ENCODE data around the gene HES2. TPM values are rescaled to one million over a fixed set of nuclear protein-coding genes. Genes with fewer than 3 reads are reported as not detected.

The HES2 gene
- total and polyA plus RNA-seq, 9 of the 15 experiments (the other 6 are each of a cell fraction or from before 2014, with no cell fraction given): 0.05 to 0.18 (median 0.07) TPM; not detected in 4

DNA sequence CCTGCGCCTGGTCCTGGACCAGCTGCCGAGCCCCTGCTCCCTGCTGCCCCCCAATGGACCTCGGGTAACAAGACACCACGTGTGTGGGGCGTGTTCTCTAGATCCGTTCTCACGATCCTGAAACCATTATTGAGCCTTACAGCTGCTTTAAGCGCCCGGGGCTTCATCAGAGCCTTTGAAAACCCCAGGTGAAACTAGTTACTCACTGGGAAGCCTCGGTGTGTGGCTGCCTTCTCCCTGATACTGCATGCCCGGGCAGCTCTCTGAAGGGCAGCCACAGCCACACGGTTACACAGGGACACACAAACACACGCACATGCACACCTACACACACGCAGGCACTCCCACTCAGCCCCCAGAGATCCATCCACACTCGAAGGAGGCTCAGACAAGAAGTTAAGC lies 5.3 kb downstream of the HES2 start (continued):
- TF ChIP-seq, protein P1, sequence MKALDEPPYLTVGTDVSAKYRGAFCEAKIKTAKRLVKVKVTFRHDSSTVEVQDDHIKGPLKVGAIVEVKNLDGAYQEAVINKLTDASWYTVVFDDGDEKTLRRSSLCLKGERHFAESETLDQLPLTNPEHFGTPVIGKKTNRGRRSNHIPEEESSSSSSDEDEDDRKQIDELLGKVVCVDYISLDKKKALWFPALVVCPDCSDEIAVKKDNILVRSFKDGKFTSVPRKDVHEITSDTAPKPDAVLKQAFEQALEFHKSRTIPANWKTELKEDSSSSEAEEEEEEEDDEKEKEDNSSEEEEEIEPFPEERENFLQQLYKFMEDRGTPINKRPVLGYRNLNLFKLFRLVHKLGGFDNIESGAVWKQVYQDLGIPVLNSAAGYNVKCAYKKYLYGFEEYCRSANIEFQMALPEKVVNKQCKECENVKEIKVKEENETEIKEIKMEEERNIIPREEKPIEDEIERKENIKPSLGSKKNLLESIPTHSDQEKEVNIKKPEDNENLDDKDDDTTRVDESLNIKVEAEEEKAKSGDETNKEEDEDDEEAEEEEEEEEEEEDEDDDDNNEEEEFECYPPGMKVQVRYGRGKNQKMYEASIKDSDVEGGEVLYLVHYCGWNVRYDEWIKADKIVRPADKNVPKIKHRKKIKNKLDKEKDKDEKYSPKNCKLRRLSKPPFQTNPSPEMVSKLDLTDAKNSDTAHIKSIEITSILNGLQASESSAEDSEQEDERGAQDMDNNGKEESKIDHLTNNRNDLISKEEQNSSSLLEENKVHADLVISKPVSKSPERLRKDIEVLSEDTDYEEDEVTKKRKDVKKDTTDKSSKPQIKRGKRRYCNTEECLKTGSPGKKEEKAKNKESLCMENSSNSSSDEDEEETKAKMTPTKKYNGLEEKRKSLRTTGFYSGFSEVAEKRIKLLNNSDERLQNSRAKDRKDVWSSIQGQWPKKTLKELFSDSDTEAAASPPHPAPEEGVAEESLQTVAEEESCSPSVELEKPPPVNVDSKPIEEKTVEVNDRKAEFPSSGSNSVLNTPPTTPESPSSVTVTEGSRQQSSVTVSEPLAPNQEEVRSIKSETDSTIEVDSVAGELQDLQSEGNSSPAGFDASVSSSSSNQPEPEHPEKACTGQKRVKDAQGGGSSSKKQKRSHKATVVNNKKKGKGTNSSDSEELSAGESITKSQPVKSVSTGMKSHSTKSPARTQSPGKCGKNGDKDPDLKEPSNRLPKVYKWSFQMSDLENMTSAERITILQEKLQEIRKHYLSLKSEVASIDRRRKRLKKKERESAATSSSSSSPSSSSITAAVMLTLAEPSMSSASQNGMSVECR (CRISPR knock-in tag; IDR thresholded peaks at IDR 0.05): peak; percentile 48; the same call in 1 of the 2 replicates
- TF ChIP-seq, protein P2, sequence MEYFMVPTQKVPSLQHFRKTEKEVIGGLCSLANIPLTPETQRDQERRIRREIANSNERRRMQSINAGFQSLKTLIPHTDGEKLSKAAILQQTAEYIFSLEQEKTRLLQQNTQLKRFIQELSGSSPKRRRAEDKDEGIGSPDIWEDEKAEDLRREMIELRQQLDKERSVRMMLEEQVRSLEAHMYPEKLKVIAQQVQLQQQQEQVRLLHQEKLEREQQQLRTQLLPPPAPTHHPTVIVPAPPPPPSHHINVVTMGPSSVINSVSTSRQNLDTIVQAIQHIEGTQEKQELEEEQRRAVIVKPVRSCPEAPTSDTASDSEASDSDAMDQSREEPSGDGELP (CRISPR knock-in tag; IDR thresholded peaks at IDR 0.05; ENCODE audit: borderline replicate concordance): peak; percentile 83
- TF ChIP-seq L3MBTL2 (IDR thresholded peaks at IDR 0.05): peak; percentile 40; the same call in 1 of the 2 replicates
- TF ChIP-seq FOXJ2 (tag; IDR thresholded peaks at IDR 0.05): no peak
- TF ChIP-seq CXXC5 (CRISPR knock-in tag; IDR thresholded peaks at IDR 0.05): peak; percentile 36; the same call in 1 of the 2 replicates
- no peak for TF ChIP-seq TCFL5 (CRISPR knock-in tag; conservative IDR thresholded peaks at IDR 0.05)
- TF ChIP-seq RCOR1 (IDR thresholded peaks at IDR 0.05; ENCODE audit: borderline replicate concordance in 1 of 2, low read depth in 2 of 2, low read length in 2 of 2): peak in 1 of 2 experiments; percentile 7; a peak in 1 of 4 replicates
- TF ChIP-seq ATF1 (CRISPR knock-in tag; IDR thresholded peaks at IDR 0.05): no peak
- peak; percentile 21; the same call in 1 of the 2 replicates for TF ChIP-seq ATF1 (tag; IDR thresholded peaks at IDR 0.05)
- no peak for TF ChIP-seq GTF2E2 (tag; IDR thresholded peaks at IDR 0.05)
- peak in 1 of 2 experiments; percentile 46; a peak in 2 of 4 replicates for TF ChIP-seq RAD21 (CRISPR knock-in tag; conservative IDR thresholded peaks at IDR 0.05 in 1 of 2, IDR thresholded peaks at IDR 0.05 in 1 of 2)
- peak; percentile 18 to 50; a peak in 1 of 4 replicates for TF ChIP-seq SIN3A (IDR thresholded peaks at IDR 0.05; ENCODE audit: borderline replicate concordance in 2 of 2, control insufficient read depth in 1 of 2, low read depth in 2 of 2, low read length in 2 of 2)
- peak; percentile 77; the same call in 1 of the 2 replicates for TF ChIP-seq MXI1 (IDR thresholded peaks at IDR 0.05; ENCODE audit: low read depth, low read length)
- TF ChIP-seq JUN (IDR thresholded peaks at IDR 0.05; ENCODE audit: borderline replicate concordance, low read depth, low read length): 0 out of 2 replicates have a peak, but pooled peaks have one; percentile 9
- no peak for TF ChIP-seq JUN (CRISPR knock-in tag; IDR thresholded peaks at IDR 0.05; ENCODE audit: borderline replicate concordance)
- TF ChIP-seq RB1 (IDR thresholded peaks at IDR 0.05; ENCODE audit: low read depth): peak; percentile 30; the same call in 1 of the 2 replicates
- TF ChIP-seq ZNF316 (IDR thresholded peaks at IDR 0.05): no peak
- TF ChIP-seq, protein P3, sequence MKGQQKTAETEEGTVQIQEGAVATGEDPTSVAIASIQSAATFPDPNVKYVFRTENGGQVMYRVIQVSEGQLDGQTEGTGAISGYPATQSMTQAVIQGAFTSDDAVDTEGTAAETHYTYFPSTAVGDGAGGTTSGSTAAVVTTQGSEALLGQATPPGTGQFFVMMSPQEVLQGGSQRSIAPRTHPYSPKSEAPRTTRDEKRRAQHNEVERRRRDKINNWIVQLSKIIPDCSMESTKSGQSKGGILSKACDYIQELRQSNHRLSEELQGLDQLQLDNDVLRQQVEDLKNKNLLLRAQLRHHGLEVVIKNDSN (CRISPR knock-in tag; IDR thresholded peaks at IDR 0.05): peak; percentile 83
- TF ChIP-seq DACH1 (IDR thresholded peaks at IDR 0.05; ENCODE audit: partially characterized antibody): peak; percentile 25
- TF ChIP-seq, protein P4, sequence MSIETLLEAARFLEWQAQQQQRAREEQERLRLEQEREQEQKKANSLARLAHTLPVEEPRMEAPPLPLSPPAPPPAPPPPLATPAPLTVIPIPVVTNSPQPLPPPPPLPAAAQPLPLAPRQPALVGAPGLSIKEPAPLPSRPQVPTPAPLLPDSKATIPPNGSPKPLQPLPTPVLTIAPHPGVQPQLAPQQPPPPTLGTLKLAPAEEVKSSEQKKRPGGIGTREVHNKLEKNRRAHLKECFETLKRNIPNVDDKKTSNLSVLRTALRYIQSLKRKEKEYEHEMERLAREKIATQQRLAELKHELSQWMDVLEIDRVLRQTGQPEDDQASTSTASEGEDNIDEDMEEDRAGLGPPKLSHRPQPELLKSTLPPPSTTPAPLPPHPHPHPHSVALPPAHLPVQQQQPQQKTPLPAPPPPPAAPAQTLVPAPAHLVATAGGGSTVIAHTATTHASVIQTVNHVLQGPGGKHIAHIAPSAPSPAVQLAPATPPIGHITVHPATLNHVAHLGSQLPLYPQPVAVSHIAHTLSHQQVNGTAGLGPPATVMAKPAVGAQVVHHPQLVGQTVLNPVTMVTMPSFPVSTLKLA (conservative IDR thresholded peaks at IDR 0.05): peak in 1 of 2 experiments; percentile 92; a peak in 3 of 4 replicates
- TF ChIP-seq CREM (IDR thresholded peaks at IDR 0.05; ENCODE audit: low read depth): peak; percentile 71
- no peak for TF ChIP-seq GTF2F1 (IDR thresholded peaks at IDR 0.05; ENCODE audit: low read depth, low read length)

All from K562 (cell line).